HG03558 (cell line): Measurements from ENCODE around the gene SVIL.
"Not testable (repeated sequence)": the region's sequence is repeated elsewhere in the genome, so short reads cannot be mapped to it uniquely, and the experiment has no call there.

Source experiments
- ATAC-seq: cut with Tn5 transposase; IDR thresholded peaks from one replicate; pipeline ENCODE4 v1.9.1; 2021; ENCODE audit warnings: moderate number of reproducible peaks; ENCODE audit not compliant: unreplicated experiment; ENCODE audit errors: extremely low read depth

Gene SVIL

GRCh38 chr10:29443745-29444523 is 190.8 kb downstream of the SVIL start:
- no peak for ATAC-seq

- ATAC-seq, result no peak
Observed at GRCh38 chr10:29440981-29441380, 193.8 kb downstream of the SVIL start.

GRCh38 chr10:29439005-29439404 is 195.8 kb downstream of the SVIL start:
- not testable (repeated sequence) for ATAC-seq

- no peak for ATAC-seq
Observed at GRCh38 chr10:29438271-29438670, 196.5 kb downstream of the SVIL start.

GRCh38 chr10:29437871-29438270 is 196.9 kb downstream of the SVIL start:
- no peak for ATAC-seq

- ATAC-seq, result no peak
Observed at GRCh38 chr10:29435809-29436501, 198.8 kb downstream of the SVIL start.

- no peak for ATAC-seq
Observed at GRCh38 chr10:29434111-29434510, 200.7 kb downstream of the SVIL start.

- no peak for ATAC-seq
Observed at GRCh38 chr10:29431711-29432110, 203.1 kb downstream of the SVIL start.

GRCh38 chr10:29430101-29430500 is 204.7 kb downstream of the SVIL start:
- no peak for ATAC-seq

GRCh38 chr10:29428486-29428885 is 206.3 kb downstream of the SVIL start:
- no peak for ATAC-seq

GRCh38 chr10:29427667-29428066 is 207.1 kb downstream of the SVIL start:
- no peak for ATAC-seq

GRCh38 chr10:29426420-29426819 is 208.4 kb downstream of the SVIL start:
- ATAC-seq, result no peak

GRCh38 chr10:29424017-29424416 is 210.8 kb downstream of the SVIL start:
- ATAC-seq, result no peak

- no peak for ATAC-seq
Observed at GRCh38 chr10:29420744-29421143, 214.0 kb downstream of the SVIL start.

- ATAC-seq, result no peak
Observed at GRCh38 chr10:29417324-29417723, 217.4 kb downstream of the SVIL start.

GRCh38 chr10:29415876-29416275 is 218.9 kb downstream of the SVIL start:
- no peak for ATAC-seq

- no peak for ATAC-seq
Observed at GRCh38 chr10:29414501-29414900, 220.3 kb downstream of the SVIL start.

- no peak for ATAC-seq
Observed at GRCh38 chr10:29412485-29412884, 222.3 kb downstream of the SVIL start.

- ATAC-seq, result no peak
Observed at GRCh38 chr10:29411666-29412315, 223.0 kb downstream of the SVIL start.

- ATAC-seq, result no peak
Observed at GRCh38 chr10:29409241-29410054, 225.3 kb downstream of the SVIL start.
